Stomach smooth muscle (tissue), 2 donors: ENCODE measurements around the gene FGF8.

Experiments
- H3K27ac ChIP-seq: one replicate; pipeline ENCODE4 v1.7.0; 2013; ENCODE audit warnings: mild to moderate bottlenecking, low read length, inconsistent platforms
- H3K27me3 ChIP-seq, 2 donors: one replicate each; pipeline ENCODE4 v1.7.0; 2013; ENCODE audit warnings: low read length in 2 of 2; ENCODE audit not compliant: insufficient read depth in 2 of 2, control insufficient read depth in 1 of 2
- H3K36me3 ChIP-seq, 2 donors: one replicate each; pipeline ENCODE4 v1.7.0; 2013; ENCODE audit warnings: low read length in 2 of 2; ENCODE audit not compliant: control insufficient read depth in 2 of 2, insufficient read depth in 2 of 2
- H3K4me1 ChIP-seq: one replicate; pipeline ENCODE4 v1.7.0; 2013; ENCODE audit warnings: low read length; ENCODE audit not compliant: control insufficient read depth, insufficient read depth
- H3K4me3 ChIP-seq, 2 donors: one replicate each; pipeline ENCODE4 v1.7.0; 2013; ENCODE audit warnings: low read length in 2 of 2
- H3K9ac ChIP-seq, 2 donors: one replicate each; pipeline ENCODE4 v1.7.0; 2013; ENCODE audit warnings: low read length in 2 of 2, mild to moderate bottlenecking in 1 of 2
- H3K9me3 ChIP-seq, 2 donors: one replicate each; pipeline ENCODE4 v1.7.0; 2013; ENCODE audit warnings: low read length in 2 of 2; ENCODE audit not compliant: control insufficient read depth in 2 of 2
- donor health status: healthy.
- donor health status: Pancreatic carcinoma.

FGF8 gene

GRCh38 chr10:101775273-101776160 lies at the start of gene FGF8:
Gene FGF8, minus strand, starts transcription at chr10:101776114. Its CDS starts 214 bp downstream, at chr10:101775900.
- no peaks in the 10 kb centered on the region for H3K9me3 ChIP-seq
- H3K4me3 ChIP-seq, result peak within 1 kb of the TSS in 1 of 2 donors; percentile 44
- no peak within 1 kb of the TSS for H3K9ac ChIP-seq
- H3K4me1 ChIP-seq, result peaks cover 35% of the 10 kb centered on the region
- H3K27me3 ChIP-seq, result peaks cover 66 to 92% of the 10 kb centered on the region in 2 donors
- no peaks in the 10 kb centered on the region for H3K36me3 ChIP-seq
- no peak within 1 kb of the TSS for H3K27ac ChIP-seq

GRCh38 chr10:101824736-101825135 lies 48.8 kb upstream of the FGF8 start:
- Histone ChIP-seq H3K9ac (no peak overlapping the region), H3K4me1 (peaks cover 2% of the 10 kb centered on the region), H3K27me3 (no peaks in the 10 kb centered on the region), H3K27ac (no peak overlapping the region), H3K36me3 (peaks cover 0 to 3% of the 10 kb centered on the region in 2 donors), H3K9me3 (no peaks in the 10 kb centered on the region), H3K4me3 (no peak overlapping the region)

- Histone ChIP-seq H3K4me3 (peak overlapping the region; percentile 95 to 99), H3K4me1 (peaks cover 26% of the 10 kb centered on the region), H3K36me3 (peaks cover 0 to 2% of the 10 kb centered on the region in 2 donors), H3K9me3 (no peaks in the 10 kb centered on the region), H3K9ac (peak overlapping the region; percentile 93 to 95), H3K27ac (peak overlapping the region; percentile 91), H3K27me3 (no peaks in the 10 kb centered on the region)
Measured at GRCh38 chr10:101818872-101819633, 43.1 kb upstream of the FGF8 start.

GRCh38 chr10:101818119-101818871 lies 42.4 kb upstream of the FGF8 start, which contains the start of gene OGA:
Gene OGA, minus strand, starts transcription at chr10:101818444. Its CDS starts 422 bp downstream, at chr10:101818022.
- H3K4me1 ChIP-seq, result peaks cover 29% of the 10 kb centered on the region
- H3K9me3 ChIP-seq, result no peaks in the 10 kb centered on the region
- peak within 1 kb of the TSS; percentile 95 to 99 for H3K4me3 ChIP-seq
- peak within 1 kb of the TSS; percentile 91 for H3K27ac ChIP-seq
- H3K9ac ChIP-seq, result peak within 1 kb of the TSS; percentile 93 to 95
- peaks cover 0 to 2% of the 10 kb centered on the region in 2 donors for H3K36me3 ChIP-seq
- no peaks in the 10 kb centered on the region for H3K27me3 ChIP-seq

- H3K27me3 ChIP-seq, result no peaks in the 10 kb centered on the region
- peaks cover 29% of the 10 kb centered on the region for H3K4me1 ChIP-seq
- peaks cover 3% of the 10 kb centered on the region in 2 donors for H3K36me3 ChIP-seq
- H3K27ac ChIP-seq, result peak overlapping the region; percentile 91
- peak overlapping the region; percentile 93 to 95 for H3K9ac ChIP-seq
- no peaks in the 10 kb centered on the region for H3K9me3 ChIP-seq
- H3K4me3 ChIP-seq, result peak overlapping the region; percentile 95 to 99
Measured at GRCh38 chr10:101817337-101818118, 41.6 kb upstream of the FGF8 start.

- peak overlapping the region; percentile 93 to 95 for H3K9ac ChIP-seq
- H3K4me1 ChIP-seq, result peaks cover 29% of the 10 kb centered on the region
- peak overlapping the region; percentile 91 for H3K27ac ChIP-seq
- no peaks in the 10 kb centered on the region for H3K9me3 ChIP-seq
- peaks cover 4 to 7% of the 10 kb centered on the region in 2 donors for H3K36me3 ChIP-seq
- H3K4me3 ChIP-seq, result peak overlapping the region; percentile 95 to 99
- no peaks in the 10 kb centered on the region for H3K27me3 ChIP-seq
Measured at GRCh38 chr10:101816913-101817336, 41.0 kb upstream of the FGF8 start.

- Histone ChIP-seq H3K36me3 (peaks cover 4 to 9% of the 10 kb centered on the region in 2 donors), H3K4me3 (peak overlapping the region; percentile 95 to 99), H3K4me1 (peaks cover 29% of the 10 kb centered on the region), H3K27me3 (no peaks in the 10 kb centered on the region), H3K9me3 (no peaks in the 10 kb centered on the region), H3K27ac (no peak overlapping the region), H3K9ac (peak overlapping the region in 1 of 2 donors; percentile 93)
Measured at GRCh38 chr10:101816376-101816775, 40.5 kb upstream of the FGF8 start.

- H3K36me3 ChIP-seq, result peaks cover 14 to 21% of the 10 kb centered on the region in 2 donors
- H3K9me3 ChIP-seq, result no peaks in the 10 kb centered on the region
- peak overlapping the region; percentile 65 to 95 for H3K4me3 ChIP-seq
- H3K27me3 ChIP-seq, result no peaks in the 10 kb centered on the region
- H3K9ac ChIP-seq, result no peak overlapping the region
- H3K4me1 ChIP-seq, result peaks cover 27% of the 10 kb centered on the region
- H3K27ac ChIP-seq, result no peak overlapping the region
Measured at GRCh38 chr10:101814466-101815071, 38.7 kb upstream of the FGF8 start.

GRCh38 chr10:101812606-101813005 lies 36.7 kb upstream of the FGF8 start:
- H3K36me3 ChIP-seq, result peaks cover 17 to 29% of the 10 kb centered on the region in 2 donors
- no peak overlapping the region for H3K9ac ChIP-seq
- H3K4me1 ChIP-seq, result peaks cover 21% of the 10 kb centered on the region
- H3K9me3 ChIP-seq, result no peaks in the 10 kb centered on the region
- H3K27ac ChIP-seq, result no peak overlapping the region
- H3K4me3 ChIP-seq, result no peak overlapping the region
- no peaks in the 10 kb centered on the region for H3K27me3 ChIP-seq
